ENCODE data around the gene PLCZ1.

- TF ChIP-seq EZH2 (IDR thresholded peaks at IDR 0.05; ENCODE audit: borderline replicate concordance, low read length) = no peak
- no peak for TF ChIP-seq CTCF (conservative IDR thresholded peaks at IDR 0.05 in 1 of 2, IDR thresholded peaks at IDR 0.05 in 1 of 2; ENCODE audit: extremely low read depth in 1 of 2, insufficient read depth in 1 of 2, low read depth in 1 of 2, low read length in 2 of 2)
Observed at GRCh38 chr12:18731156-18731555, 6.7 kb downstream of the PLCZ1 start.

Data from mammary epithelial cell (primary cell).